Measurements from ENCODE around the gene FMC1.

DNA sequence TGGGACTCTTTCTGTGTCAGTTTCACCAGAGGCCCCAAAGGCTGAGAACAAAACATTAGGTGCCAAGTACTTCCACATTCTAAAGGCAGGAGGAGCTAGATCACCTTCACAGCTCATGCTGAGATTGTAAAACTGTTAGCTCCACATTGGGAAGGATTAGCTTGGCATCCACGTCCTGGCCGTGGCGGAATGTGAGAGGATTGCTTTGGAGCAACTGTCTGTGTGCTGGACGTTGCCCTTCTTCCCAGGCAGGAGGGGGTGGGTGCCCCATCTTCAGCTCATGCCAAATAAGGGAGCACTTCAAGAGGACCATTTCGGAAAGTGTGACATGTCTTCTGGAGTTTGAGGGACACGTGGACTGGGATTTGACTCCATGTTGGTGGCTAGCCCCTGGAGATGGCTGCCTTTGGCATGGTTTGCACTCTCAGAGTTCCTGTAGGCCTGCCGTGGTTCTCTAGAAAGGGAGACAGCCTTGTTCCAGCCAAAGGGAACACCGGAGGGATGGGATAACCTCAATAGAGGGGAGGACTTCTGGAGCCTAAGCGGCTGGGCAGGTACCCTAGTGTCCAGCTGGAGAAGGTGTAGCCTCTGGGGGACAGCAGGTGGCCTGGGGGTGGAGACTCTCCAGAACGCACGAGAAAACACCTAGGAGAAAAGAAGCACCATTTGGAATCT, 19.9 kb upstream of the FMC1 start:
- TF ChIP-seq, protein P1, sequence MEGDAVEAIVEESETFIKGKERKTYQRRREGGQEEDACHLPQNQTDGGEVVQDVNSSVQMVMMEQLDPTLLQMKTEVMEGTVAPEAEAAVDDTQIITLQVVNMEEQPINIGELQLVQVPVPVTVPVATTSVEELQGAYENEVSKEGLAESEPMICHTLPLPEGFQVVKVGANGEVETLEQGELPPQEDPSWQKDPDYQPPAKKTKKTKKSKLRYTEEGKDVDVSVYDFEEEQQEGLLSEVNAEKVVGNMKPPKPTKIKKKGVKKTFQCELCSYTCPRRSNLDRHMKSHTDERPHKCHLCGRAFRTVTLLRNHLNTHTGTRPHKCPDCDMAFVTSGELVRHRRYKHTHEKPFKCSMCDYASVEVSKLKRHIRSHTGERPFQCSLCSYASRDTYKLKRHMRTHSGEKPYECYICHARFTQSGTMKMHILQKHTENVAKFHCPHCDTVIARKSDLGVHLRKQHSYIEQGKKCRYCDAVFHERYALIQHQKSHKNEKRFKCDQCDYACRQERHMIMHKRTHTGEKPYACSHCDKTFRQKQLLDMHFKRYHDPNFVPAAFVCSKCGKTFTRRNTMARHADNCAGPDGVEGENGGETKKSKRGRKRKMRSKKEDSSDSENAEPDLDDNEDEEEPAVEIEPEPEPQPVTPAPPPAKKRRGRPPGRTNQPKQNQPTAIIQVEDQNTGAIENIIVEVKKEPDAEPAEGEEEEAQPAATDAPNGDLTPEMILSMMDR (tag by site-specific recombination; IDR thresholded peaks at IDR 0.05), result 0 out of 2 replicates have a peak, but pooled peaks have one; percentile 8
- no peak for TF ChIP-seq ZNF561 (tag by site-specific recombination; IDR thresholded peaks at IDR 0.05; ENCODE audit: borderline replicate concordance)
- no peak for TF ChIP-seq MYNN (tag by site-specific recombination; IDR thresholded peaks at IDR 0.05; ENCODE audit: borderline replicate concordance)
- TF ChIP-seq ZBTB17 (tag by site-specific recombination; IDR thresholded peaks at IDR 0.05), result no peak
- no peak for TF ChIP-seq ZNF335 (tag by site-specific recombination; conservative IDR thresholded peaks at IDR 0.05)
- TF ChIP-seq ZFP3 (tag by site-specific recombination; IDR thresholded peaks at IDR 0.05; ENCODE audit: low read depth), result no peak
